NCI-H2107 treated with DMSO at 0.1 percent for 48 hours (cell line): ENCODE data around the gene SLC26A8.
"Not testable (repeated sequence)": the region's sequence is repeated elsewhere in the genome, so short reads cannot be mapped to it uniquely, and the experiment has no call there.

Experiments used
- DNase-seq: peaks from one replicate; lab custom pipeline; 2025; ENCODE audit not compliant: unreplicated experiment; lab: John Stamatoyannopoulos, UW

The SLC26A8 gene

DNA sequence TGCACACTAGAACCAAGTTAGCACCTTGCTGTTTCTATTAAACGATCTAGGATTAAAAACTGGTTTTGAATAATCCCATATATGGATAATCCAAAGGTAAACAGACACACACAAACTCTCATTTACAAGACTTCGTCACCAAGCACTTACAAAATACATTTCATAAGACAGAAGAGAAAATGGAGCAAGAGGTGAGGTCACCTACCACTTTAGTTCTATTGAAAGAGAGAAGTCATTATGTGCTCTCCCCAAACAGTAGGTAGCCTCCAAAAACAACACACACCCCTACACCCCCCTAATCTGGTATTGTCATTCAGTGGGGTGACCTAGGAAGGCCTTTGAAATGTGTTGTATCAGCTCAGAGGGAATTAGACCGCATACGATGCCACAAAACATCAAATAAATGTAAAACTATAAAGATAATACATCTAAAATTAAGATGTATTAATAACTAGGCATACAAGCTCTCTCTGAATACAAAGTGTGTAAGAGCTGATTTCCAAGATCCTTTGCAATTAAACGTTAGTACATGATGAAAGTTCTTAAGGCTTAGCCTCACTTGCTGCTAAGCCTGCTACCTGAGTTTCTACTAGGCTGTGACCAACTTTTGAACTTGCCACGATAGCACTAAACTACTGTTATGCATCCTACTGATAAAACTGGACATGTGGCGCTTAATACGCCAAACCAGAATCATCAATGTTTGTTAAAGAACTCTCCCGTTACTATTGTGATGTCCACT lies 105.2 kb downstream of the SLC26A8 start:
- DNase-seq, result no peak

DNA sequence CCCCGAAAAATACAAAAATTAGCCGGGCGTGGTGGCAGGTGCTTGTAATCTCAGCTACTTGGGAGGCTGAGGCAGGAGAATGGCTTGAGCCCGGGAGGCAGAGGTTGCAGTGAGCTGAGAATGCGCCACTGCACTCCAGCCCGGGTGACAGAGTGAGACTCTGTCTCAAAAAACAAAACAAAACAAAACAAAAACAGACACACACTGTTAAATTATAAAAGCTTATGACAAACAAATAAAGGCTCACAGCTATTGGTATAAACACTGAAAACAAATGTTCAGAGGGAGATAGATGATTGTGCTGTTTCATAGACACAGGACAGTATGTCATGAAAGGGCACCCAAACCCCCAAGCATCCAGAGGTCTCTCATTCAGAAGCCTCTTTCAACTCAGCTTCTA lies 107.5 kb downstream of the SLC26A8 start:
- DNase-seq, result not testable (repeated sequence)

DNA sequence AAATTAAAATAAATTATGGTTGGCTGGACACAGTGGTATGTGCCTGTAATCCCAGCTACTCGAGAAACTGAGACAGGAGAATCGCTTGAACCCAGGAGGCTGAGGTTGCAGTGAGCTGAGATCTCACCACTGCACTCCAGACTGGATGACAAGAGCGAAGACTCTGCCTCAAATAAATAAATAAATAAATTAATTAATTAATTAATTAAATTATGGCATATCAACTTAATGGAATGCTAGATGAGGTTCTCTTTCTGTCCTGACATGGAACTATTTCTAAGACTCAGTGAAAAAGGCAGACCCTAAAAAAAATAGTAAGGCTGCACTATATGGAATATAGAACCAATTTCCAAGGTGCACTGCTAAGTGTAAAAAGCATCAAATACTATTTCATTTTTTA lies 108.4 kb downstream of the SLC26A8 start:
- no peak for DNase-seq

DNA sequence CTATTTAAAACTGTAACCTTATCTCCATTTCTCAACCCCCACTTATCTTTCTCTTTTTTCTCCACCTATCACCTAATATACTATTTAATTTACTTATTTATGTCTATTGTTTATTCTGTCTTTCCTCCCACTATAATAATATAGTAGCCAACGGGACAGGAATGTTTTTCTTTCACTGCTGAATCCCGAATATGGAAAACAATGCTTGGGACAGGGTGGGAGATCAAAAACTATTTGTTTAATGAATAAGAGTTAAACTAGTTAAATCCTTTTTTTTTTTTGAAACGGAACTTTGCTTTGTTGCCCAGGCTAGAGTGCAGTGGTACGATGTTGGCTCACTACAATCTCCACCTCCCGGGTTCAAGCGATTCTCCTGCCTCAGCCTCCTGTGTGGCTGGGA lies 109.9 kb downstream of the SLC26A8 start:
- no peak for DNase-seq

DNA sequence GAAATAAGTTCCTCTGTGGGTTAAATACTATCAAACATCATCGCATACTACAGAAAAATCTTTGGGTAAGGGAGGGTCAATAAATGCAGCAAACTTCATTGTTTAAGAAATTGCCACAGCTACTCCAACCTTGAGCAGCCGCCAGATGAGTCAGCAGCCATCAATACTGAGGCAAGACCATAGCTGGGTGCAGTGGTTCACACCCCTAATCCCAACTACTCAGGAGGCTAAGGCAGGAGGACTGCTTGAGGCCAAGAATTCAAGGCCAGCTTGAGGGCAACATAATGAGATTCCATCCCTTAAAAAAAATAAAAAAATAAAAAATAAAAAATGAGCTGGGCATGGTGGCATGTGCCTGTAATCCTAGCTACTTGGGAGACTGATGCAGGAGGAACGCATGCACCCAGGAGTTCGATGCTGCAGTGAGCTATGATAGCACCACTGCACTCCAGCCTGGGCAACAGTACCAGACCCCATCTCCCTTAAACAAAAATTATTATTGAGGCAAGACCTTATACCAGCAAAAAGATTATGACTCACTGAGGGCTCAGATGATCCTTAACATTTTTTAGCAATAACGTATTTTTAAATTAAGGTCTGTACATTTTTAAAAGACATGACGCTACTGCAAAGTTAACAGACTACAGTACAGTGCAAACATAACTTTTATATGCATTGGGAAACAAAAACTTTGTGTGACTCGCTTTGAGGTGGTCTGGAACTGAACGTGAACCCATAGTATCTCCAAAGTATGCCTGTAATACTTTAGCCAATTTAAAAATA lies 112.4 kb downstream of the SLC26A8 start:
- DNase-seq, result no peak

DNA sequence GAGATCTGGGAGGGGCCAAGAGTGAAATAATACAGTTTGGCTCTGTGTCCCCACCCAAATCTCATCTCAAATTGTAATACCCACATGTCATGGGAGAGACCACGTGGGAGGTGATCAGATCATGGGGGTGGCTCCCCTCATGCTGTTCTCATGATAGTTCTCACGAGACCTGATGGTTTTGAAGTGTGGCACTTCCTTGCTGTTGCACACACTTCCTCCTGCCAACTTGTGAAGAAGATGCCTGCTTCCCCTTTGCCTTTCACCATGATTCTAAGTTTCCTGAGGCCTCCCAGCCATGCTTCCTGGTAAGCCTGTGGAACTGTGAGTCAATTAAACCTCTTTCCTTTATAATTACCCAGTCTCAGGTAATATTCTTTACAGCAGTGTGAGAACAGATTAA lies 114.9 kb downstream of the SLC26A8 start:
- not testable (repeated sequence) for DNase-seq

DNA sequence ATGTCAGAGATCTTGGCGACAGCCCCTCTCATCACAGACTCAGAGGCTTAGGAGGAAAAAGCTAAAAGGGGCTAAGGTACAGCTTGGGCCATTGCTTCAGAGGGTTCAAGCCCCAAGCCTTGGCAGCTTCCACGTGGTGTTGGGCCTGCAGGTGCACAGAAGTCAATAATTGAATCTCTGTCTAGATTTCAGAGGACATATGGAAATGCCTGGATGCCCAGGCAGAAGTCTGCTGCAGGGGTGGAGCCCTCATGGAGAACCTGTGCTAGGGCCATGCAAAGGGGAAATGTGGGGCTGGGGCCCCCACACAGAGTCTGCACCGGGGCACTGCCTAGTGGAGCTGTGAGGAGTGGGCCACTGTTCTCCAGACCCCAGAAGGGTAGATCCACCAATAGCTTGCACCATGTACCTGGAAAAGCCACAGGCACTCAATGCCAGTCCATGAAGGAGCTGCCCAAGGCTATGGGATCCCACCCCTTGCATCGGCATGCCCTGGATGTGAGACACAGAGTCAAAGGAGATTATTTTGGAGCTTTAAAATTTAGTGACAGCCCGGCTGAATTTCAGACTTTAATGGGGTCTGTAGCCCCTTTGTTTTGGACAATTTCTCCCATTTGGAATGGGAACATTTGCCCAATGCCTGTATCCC lies 115.6 kb downstream of the SLC26A8 start:
- not testable (repeated sequence) for DNase-seq

DNA sequence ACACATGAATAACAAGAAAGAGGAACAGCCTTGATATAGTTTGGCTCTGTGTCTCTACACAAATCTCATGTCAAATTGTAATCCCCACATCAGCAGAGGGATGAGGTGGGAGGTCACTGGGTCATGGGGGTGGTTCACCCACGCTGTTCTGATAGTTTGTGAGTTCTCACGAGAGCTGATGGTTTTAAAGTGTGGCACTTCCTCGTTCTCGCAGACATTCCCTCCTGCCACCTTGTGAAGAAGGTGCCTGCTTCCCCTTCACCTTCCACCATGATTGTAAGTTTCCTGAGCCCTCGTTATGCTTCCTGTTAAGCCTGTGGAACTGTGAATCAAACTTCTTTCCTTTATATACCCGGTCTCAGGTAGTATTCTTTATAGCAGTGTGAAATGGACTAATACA lies 116.7 kb downstream of the SLC26A8 start:
- DNase-seq, result no peak

DNA sequence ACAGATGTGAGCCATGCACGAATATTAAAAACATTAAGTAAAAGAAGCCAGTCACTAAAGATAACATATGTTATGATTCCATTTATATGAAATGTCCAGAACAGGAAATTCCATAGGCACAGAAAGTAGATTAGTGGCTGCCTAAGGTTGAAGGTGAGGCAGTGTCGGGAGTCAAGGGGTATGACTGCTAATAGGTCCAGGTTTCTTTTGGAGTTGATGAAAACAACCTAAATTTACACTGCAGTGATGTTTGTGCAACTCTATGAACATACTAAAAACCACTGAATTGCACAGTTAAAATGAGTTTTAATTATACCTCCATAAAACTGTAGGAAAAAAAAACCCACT lies 118.0 kb downstream of the SLC26A8 start:
- DNase-seq, result no peak

DNA sequence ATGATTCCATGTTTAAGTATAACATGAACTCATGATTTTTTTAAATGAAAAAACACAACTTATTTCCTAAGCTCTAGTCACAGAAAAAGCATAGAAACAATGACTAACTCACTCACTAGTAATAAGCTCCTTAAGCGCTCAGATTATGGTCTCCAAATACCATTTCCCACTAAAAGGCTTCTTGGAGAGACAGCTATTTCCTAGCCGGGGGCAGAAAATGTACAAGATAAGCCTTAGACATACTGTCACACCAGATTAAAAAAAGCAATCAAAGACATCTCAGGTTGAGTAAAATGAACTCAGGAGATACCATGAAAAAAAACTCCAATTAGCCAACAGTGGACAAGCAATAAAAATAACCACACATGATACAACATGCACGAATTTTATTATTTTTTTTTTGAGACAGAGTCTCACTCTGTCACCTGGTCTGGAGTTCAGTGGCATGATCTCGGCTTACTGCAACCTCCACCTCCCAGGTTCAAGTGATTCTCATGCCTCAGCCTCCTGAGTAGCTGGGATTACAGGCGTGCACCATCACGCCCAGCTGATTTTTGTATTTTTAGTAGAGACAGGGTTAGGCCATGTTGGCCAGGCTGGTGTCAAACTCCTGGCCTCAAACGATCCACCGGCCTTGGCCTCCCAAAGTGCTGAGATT lies 118.5 kb downstream of the SLC26A8 start:
- no peak for DNase-seq

DNA sequence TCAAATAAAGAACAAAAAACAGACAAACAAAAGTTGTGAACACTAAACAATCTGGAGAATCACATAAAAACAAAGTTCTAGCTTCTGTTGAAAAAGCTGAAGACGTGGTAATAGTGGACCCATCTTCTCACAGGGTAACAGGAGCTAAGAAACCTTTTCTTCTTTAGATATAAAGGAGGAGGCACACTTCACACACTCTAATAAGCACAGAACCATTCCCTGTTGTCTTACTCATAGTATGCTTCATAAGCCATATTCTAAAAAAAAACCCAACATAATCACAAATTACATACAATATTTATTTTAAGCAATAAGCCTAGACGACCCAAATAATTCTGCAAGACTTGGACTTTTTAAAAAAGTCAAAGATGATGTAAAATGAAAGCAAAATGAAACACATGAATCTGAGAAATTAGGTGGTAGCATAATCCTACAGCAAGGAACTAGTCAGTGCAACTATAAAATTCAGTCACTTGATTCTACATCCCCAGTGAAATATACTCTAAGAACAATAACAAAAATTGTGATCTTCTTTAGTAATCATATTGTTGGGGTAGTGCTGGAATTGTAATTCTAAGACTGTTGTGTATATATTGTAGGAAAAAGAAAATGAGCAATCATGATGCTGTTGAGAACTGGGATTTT lies 119.2 kb downstream of the SLC26A8 start:
- DNase-seq, result no peak

DNA sequence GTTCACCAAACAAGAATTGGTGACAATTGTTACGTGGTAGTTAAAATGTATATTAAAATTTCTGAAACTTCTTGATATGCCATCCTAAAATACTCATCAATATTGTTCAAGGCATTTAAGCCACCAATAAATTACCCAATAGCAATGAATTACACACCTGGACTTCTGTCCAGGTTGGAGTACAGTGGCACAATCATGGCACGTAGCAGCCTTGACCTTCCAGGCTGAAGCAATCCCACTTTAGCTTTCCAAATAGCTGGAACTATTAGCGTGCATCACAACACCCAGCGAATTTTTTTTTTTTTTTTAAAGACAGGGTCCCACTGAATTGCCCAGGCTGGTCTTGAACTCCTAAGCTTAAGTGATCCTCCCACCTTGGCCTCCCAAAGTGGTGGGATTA lies 120.8 kb downstream of the SLC26A8 start:
- no peak for DNase-seq

DNA sequence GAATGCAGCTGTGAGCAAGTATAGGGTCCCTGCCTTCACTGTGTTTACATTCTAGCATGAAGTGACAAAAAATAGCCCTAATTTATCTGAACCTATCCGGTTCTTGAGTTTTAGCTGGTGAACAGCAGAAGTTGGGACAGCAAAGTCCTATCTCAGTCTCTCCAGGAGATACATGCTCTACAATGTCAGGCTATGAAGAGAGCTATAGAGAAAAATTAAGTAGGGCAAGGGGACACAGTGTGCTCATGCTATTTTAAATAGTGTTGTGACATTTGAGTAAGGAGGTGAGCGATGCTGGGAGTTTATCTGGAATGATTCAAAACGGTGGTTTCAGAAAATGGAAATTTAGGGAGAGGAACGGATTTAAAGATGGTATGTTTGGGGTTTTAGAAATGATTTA lies 124.0 kb downstream of the SLC26A8 start:
- no peak for DNase-seq

DNA sequence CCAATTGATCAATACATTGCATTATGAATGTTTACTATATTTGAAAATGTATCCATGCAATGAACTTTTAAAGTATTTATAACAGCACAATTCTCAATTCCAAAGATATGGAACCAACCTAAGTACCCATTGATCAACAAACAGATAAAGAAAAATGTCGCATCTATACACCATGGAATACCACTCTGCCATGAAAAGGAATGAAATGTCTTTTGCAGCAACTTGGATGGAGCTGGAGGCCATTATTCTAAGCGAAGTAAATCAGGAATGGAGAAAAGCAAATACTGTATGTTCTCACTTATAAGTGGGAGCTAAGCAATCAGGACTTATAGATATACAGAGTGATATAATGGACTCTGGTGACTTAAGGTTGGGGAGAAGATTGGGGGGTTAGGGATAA lies 126.4 kb downstream of the SLC26A8 start:
- DNase-seq, result no peak

DNA sequence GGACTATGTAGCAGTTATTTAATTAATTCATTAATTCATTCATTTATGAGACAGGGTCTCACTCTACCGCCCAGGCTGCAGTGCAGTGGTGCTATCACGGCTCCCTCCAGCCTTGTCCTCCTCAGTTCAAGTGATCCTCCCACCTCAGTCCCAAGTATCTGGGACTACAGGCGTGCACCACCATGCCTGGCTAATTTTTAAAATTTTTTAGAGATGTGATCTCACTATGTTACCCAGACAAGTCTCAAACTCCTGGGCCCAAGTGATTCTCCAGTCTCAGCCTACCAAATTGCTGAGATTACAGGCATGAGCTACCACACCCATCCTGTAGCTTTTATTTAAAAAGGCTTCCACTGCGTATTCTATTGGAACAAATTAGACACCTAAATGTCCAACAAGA lies 127.0 kb downstream of the SLC26A8 start:
- no peak for DNase-seq

DNA sequence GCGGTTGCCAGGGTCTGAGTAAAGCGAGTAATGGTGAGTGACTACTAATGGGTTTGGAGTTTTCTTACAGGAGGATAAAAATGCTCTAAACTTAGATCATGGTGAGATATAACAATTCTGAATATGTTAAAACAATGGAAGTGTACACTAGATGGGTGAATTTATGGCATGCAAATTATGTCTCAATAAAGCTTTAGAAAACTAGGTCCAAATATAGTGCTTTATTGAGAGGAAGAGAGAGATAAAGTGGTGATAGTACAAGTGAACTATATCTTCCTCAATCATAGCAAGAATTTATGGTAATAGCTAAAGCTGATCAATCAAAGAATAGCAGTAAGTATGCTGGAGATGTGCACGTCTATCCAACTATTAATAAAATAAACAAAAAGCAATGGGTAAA lies 127.4 kb downstream of the SLC26A8 start:
- no peak for DNase-seq

DNA sequence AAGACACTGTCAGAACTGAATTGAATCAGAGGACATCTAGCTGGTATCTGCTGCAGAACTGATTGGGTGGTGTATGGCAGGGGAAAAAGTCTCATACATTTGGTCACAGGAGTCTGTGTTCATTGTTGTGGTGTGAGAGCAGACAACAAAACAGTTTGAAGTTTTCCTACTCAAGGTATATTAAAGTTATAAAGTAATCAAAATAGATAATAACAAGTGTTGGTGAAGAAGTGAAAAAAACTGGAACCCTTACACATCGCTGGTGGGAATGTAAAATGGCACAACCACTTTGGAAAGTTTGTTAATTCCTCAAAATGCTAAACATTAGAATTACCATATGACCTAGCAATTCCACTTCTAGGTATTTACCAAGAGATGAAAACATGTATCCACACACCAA lies 128.2 kb downstream of the SLC26A8 start:
- DNase-seq, result no peak

DNA sequence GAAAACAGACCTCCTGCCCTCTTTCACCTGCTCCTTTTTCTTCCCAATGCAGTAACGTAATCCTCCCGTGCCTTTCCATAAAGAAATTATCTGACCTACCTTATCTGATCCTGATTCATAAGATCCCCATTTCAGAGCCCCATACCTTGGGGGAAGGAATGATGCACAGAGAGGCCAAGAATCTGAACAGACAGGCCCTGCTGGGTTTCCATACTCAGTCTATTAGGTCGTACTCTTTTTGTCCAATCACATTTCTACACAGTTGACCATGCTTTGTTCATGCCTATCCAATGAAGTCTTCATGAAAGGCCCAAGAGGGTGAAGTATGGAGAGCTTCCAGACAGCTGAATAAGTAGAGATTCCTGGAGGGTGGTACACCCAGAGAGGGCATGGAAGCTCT lies 128.9 kb downstream of the SLC26A8 start:
- DNase-seq, result no peak

DNA sequence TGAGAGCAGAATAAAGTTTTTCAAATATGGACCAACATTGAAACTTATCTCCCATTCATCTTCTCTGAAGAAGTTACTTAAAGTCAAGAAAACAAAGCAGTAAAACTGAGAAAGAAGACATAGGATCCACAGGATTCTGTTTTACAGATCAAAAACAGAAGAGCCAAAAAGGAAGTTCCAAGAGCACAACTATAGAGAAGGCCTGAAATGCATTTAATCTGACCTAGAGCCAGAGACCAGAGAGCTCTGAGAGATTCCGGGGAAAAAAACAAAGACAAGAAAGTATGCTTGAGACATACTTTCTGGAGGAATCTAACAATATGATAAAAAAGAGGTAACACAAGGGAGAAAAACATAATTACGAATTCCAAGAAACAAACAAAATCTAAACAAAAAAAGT lies 129.7 kb downstream of the SLC26A8 start:
- DNase-seq, result no peak
